Breast epithelium (tissue), 3 donors: ENCODE results near the gene XPA.

Source experiments
- CTCF ChIP-seq, 3 donors: fragments of 450-650 bp; IDR thresholded peaks; one replicate each; pipeline ENCODE4 v1.5.1; 2016 to 2017; ENCODE audit warnings: antibody characterized with exemption in 3 of 3, mild to moderate bottlenecking in 3 of 3, moderate library complexity in 3 of 3
- POLR2A ChIP-seq: fragments of 450-650 bp; IDR thresholded peaks from one replicate; pipeline ENCODE4 v1.6.1; 2016; ENCODE audit warnings: antibody characterized with exemption, mild to moderate bottlenecking, moderate library complexity
- POLR2AphosphoS5 ChIP-seq, 3 donors: sonication (generic); formaldehyde crosslinking; IDR thresholded peaks; one replicate each; pipeline ENCODE4 v1.6.1; 2017; ENCODE audit warnings: antibody characterized with exemption in 3 of 3

DNA sequence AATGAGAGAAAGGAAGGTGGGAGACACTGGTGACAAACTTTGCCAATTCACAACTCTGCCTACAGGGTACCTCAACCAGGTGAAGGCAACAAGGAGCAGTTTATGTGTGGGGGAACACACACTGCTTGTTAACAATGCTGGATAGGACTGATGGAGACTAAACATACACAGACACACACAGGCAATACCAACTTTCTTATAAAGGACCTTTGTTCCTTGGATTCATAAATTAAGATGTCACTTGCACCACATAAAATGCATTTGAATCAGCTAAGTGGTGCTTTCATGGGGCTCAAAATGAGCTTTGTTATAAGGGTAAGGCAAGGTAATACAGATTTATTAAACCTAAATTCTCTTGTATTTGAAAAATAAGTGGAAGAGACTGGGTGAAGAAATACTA lies 68.0 kb downstream of the XPA start:
- no peak for TF ChIP-seq CTCF (IDR thresholded peaks at IDR 0.05)
- no peak for TF ChIP-seq POLR2A
- no peak for TF ChIP-seq POLR2AphosphoS5 (IDR thresholded peaks at IDR 0.05)
